Measurements from ENCODE around the gene MRPL55.

GRCh38 chr1:228150120-228150460, 41.0 kb upstream of the MRPL55 start:
- TF ChIP-seq CTCF (IDR thresholded peaks at IDR 0.05; ENCODE audit: low read depth, low read length) (no peak), POLR2A (IDR thresholded peaks at IDR 0.05; ENCODE audit: extremely low read depth, insufficient read length) (no peak)
